ENCODE measurements around the gene HIVEP3.

DNA sequence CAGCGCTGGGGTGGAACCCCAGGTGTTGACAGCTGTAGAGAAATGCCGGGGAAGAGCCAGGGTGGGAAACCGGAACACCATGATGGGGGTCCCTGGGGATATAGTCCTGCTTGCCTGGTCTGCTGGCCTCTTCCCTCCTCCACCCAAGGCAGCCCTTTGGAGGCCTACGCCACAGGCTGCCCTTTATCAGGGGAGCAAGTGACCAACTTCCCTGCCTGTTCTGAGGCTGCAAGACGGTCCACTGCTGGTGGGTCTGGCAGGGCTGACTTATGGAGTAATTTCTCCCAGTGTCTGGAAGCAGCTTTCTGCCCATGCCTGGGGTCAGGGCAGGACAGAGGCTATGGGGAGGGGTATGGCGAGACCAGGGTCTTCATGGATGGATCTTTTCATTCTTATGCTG lies 383.4 kb downstream of the HIVEP3 start:
- TF ChIP-seq POLR2A (IDR thresholded peaks at IDR 0.05; ENCODE audit: low read length) (no peak), GATA1 (IDR thresholded peaks at IDR 0.05; ENCODE audit: low read depth, low read length) (no peak)

Data from erythroblast (primary cell).